ENCODE measurements around the gene DLEC1. TPM values are rescaled to one million over a fixed set of nuclear protein-coding genes. Genes with fewer than 3 reads are reported as not detected.

The DLEC1 gene
- polyA plus RNA-seq, 1 donor from 2014 or later = 0.25 TPM

GRCh38 chr3:38142959-38143358 is 104.0 kb downstream of the DLEC1 start:
- H3K9ac ChIP-seq (ENCODE audit: low read length) = no peak overlapping the region
- H3K79me2 ChIP-seq (replicated peaks; ENCODE audit: insufficient read depth, low read length) = no peaks in the 10 kb centered on the region
- no peak overlapping the region for H3K4me3 ChIP-seq (ENCODE audit: low read length)
- H3K27ac ChIP-seq (ENCODE audit: low read length) = no peak overlapping the region
- peaks cover 19% of the 10 kb centered on the region for H3K27me3 ChIP-seq (ENCODE audit: insufficient read depth, low read depth, low read length)
- TF ChIP-seq, protein P1, sequence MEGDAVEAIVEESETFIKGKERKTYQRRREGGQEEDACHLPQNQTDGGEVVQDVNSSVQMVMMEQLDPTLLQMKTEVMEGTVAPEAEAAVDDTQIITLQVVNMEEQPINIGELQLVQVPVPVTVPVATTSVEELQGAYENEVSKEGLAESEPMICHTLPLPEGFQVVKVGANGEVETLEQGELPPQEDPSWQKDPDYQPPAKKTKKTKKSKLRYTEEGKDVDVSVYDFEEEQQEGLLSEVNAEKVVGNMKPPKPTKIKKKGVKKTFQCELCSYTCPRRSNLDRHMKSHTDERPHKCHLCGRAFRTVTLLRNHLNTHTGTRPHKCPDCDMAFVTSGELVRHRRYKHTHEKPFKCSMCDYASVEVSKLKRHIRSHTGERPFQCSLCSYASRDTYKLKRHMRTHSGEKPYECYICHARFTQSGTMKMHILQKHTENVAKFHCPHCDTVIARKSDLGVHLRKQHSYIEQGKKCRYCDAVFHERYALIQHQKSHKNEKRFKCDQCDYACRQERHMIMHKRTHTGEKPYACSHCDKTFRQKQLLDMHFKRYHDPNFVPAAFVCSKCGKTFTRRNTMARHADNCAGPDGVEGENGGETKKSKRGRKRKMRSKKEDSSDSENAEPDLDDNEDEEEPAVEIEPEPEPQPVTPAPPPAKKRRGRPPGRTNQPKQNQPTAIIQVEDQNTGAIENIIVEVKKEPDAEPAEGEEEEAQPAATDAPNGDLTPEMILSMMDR (IDR thresholded peaks at IDR 0.05; ENCODE audit: poor library complexity, severe bottlenecking) = no peak
- TF ChIP-seq SMC3 (conservative IDR thresholded peaks at IDR 0.05; ENCODE audit: poor library complexity) (no peak), RAD21 (conservative IDR thresholded peaks at IDR 0.05) (no peak), POLR2AphosphoS5 (IDR thresholded peaks at IDR 0.05) (no peak)
- TF ChIP-seq, protein P2, sequence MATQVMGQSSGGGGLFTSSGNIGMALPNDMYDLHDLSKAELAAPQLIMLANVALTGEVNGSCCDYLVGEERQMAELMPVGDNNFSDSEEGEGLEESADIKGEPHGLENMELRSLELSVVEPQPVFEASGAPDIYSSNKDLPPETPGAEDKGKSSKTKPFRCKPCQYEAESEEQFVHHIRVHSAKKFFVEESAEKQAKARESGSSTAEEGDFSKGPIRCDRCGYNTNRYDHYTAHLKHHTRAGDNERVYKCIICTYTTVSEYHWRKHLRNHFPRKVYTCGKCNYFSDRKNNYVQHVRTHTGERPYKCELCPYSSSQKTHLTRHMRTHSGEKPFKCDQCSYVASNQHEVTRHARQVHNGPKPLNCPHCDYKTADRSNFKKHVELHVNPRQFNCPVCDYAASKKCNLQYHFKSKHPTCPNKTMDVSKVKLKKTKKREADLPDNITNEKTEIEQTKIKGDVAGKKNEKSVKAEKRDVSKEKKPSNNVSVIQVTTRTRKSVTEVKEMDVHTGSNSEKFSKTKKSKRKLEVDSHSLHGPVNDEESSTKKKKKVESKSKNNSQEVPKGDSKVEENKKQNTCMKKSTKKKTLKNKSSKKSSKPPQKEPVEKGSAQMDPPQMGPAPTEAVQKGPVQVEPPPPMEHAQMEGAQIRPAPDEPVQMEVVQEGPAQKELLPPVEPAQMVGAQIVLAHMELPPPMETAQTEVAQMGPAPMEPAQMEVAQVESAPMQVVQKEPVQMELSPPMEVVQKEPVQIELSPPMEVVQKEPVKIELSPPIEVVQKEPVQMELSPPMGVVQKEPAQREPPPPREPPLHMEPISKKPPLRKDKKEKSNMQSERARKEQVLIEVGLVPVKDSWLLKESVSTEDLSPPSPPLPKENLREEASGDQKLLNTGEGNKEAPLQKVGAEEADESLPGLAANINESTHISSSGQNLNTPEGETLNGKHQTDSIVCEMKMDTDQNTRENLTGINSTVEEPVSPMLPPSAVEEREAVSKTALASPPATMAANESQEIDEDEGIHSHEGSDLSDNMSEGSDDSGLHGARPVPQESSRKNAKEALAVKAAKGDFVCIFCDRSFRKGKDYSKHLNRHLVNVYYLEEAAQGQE (IDR thresholded peaks at IDR 0.05; ENCODE audit: borderline replicate concordance) = no peak
- H2AFZ ChIP-seq (ENCODE audit: low read depth, low read length) = no peak overlapping the region
- no peaks in the 10 kb centered on the region for H3F3A ChIP-seq (ENCODE audit: insufficient read depth, low read length, poor library complexity, severe bottlenecking)
- H3K9me3 ChIP-seq (ENCODE audit: low read length) = no peaks in the 10 kb centered on the region
- no peak overlapping the region for H3K4me2 ChIP-seq (ENCODE audit: low read length)
- no peaks in the 10 kb centered on the region for H4K20me1 ChIP-seq (ENCODE audit: insufficient read depth)
- no peaks in the 10 kb centered on the region for H3K9me2 ChIP-seq (ENCODE audit: insufficient read depth, low read length)
- H3K36me3 ChIP-seq (ENCODE audit: insufficient read depth, low read length) = no peaks in the 10 kb centered on the region

GRCh38 chr3:38143511-38143910 is 104.5 kb downstream of the DLEC1 start:
- Histone ChIP-seq H3F3A (ENCODE audit: insufficient read depth, low read length, poor library complexity, severe bottlenecking) (no peaks in the 10 kb centered on the region), H3K27me3 (ENCODE audit: insufficient read depth, low read depth, low read length) (peaks cover 13% of the 10 kb centered on the region), H3K27ac (ENCODE audit: low read length) (no peak overlapping the region), H3K9me3 (ENCODE audit: low read length) (no peaks in the 10 kb centered on the region), H4K20me1 (ENCODE audit: insufficient read depth) (no peaks in the 10 kb centered on the region), H3K9me2 (ENCODE audit: insufficient read depth, low read length) (no peaks in the 10 kb centered on the region), H3K36me3 (ENCODE audit: insufficient read depth, low read length) (no peaks in the 10 kb centered on the region), H3K4me3 (ENCODE audit: low read length) (no peak overlapping the region), H3K4me2 (ENCODE audit: low read length) (no peak overlapping the region), H3K9ac (ENCODE audit: low read length) (no peak overlapping the region), H3K79me2 (replicated peaks; ENCODE audit: insufficient read depth, low read length) (no peaks in the 10 kb centered on the region), H2AFZ (ENCODE audit: low read depth, low read length) (no peak overlapping the region)
- TF ChIP-seq SMC3 (conservative IDR thresholded peaks at IDR 0.05; ENCODE audit: poor library complexity) (no peak), EZH2 (IDR thresholded peaks at IDR 0.05; ENCODE audit: borderline replicate concordance, insufficient read depth, low read length, poor library complexity, severe bottlenecking) (no peak), EP300 (conservative IDR thresholded peaks at IDR 0.05; ENCODE audit: poor library complexity, severe bottlenecking) (no peak), TAF1 (IDR thresholded peaks at IDR 0.05; ENCODE audit: low read depth) (no peak), MXI1 (conservative IDR thresholded peaks at IDR 0.05; ENCODE audit: poor library complexity, severe bottlenecking) (no peak), POLR2AphosphoS5 (IDR thresholded peaks at IDR 0.05) (no peak), RAD21 (conservative IDR thresholded peaks at IDR 0.05) (no peak)
- TF ChIP-seq, protein P1 (IDR thresholded peaks at IDR 0.05; ENCODE audit: poor library complexity, severe bottlenecking) = no peak
- TF ChIP-seq, protein P2 (IDR thresholded peaks at IDR 0.05; ENCODE audit: borderline replicate concordance) = no peak
